ENCODE measurements around the gene CCDC68.

Gene CCDC68

DNA sequence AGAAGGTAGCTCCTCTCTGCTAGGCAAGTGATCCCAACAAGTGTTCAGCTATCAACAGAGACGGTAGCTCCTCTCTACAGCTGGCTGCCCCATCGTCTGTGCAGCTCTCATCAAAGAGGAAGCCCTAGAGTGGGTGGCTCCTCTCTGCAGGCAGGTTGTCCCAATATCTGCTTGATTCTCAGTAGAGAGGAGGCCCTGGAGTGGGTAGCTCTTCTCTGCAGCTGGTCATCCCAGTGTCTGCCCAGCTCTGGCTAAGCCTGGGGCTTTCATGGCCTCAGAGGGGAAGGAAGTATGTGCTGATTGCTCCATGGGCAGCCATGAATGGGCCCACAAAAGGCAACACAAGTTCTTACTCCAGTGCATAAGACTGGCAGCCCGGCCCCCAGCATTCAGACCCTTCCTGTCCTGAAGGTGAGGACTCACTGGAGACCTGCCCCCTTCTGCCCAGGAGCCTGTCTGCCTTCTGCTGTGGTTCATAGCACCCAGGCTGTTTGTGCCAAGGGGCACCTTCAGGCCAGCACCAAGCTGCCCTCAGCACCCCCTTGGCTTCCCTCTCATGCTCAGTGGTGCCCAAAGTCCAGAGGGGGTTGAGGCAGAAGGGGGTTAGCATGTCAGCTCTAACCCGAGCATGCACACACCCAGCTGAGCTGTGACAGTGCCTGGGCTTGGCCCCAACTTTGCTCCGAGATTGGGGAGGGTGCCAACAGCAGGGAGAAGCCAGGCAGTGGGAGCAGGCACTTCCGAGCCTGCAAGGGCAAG lies 48.9 kb downstream of the CCDC68 start:
- H3K4me3 ChIP-seq (ENCODE audit: low read depth, low read length): no peak overlapping the region
- TF ChIP-seq, protein P1, sequence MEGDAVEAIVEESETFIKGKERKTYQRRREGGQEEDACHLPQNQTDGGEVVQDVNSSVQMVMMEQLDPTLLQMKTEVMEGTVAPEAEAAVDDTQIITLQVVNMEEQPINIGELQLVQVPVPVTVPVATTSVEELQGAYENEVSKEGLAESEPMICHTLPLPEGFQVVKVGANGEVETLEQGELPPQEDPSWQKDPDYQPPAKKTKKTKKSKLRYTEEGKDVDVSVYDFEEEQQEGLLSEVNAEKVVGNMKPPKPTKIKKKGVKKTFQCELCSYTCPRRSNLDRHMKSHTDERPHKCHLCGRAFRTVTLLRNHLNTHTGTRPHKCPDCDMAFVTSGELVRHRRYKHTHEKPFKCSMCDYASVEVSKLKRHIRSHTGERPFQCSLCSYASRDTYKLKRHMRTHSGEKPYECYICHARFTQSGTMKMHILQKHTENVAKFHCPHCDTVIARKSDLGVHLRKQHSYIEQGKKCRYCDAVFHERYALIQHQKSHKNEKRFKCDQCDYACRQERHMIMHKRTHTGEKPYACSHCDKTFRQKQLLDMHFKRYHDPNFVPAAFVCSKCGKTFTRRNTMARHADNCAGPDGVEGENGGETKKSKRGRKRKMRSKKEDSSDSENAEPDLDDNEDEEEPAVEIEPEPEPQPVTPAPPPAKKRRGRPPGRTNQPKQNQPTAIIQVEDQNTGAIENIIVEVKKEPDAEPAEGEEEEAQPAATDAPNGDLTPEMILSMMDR (IDR thresholded peaks at IDR 0.05; ENCODE audit: borderline replicate concordance, insufficient read depth, low read depth, low read length): no peak

- H3K4me3 ChIP-seq (ENCODE audit: low read depth, low read length): no peak overlapping the region
These were observed 49.7 kb downstream of the CCDC68 start for GRCh38 chr18:54909538-54909937.

GRCh38 chr18:54906331-54907185 lies 52.7 kb downstream of the CCDC68 start:
- TF ChIP-seq, protein P1 (IDR thresholded peaks at IDR 0.05; ENCODE audit: borderline replicate concordance, insufficient read depth, low read depth, low read length): no peak
- H3K4me3 ChIP-seq (ENCODE audit: low read depth, low read length): no peak overlapping the region

More at GRCh38 chr18:54909538-54909937, 49.7 kb downstream of the CCDC68 start:
- TF ChIP-seq, protein P1 (IDR thresholded peaks at IDR 0.05; ENCODE audit: borderline replicate concordance, insufficient read depth, low read depth, low read length): no peak

DNA sequence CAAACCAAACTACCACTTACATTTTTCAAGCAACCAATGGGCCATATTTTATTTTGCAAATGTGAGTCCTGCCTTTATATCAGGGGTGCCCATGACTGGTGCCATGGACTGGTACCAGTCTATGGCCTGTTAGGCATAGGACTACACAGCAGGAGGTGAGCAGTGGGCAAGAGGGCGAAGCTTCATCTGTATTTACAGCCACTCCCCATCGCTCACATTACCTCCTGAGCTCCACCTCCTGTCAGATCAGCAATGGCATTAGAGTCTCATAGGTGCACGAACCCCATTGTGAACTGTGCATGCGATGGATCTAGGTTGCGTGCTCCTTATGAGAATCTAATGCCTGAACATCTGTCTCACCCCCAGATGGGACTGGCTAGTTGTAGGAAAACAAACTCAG lies 53.6 kb downstream of the CCDC68 start:
- TF ChIP-seq, protein P1 (IDR thresholded peaks at IDR 0.05; ENCODE audit: borderline replicate concordance, insufficient read depth, low read depth, low read length): no peak
- H3K4me3 ChIP-seq (ENCODE audit: low read depth, low read length): no peak overlapping the region

- TF ChIP-seq, protein P1 (IDR thresholded peaks at IDR 0.05; ENCODE audit: borderline replicate concordance, insufficient read depth, low read depth, low read length): no peak
- H3K4me3 ChIP-seq (ENCODE audit: low read depth, low read length): no peak overlapping the region
These were observed 54.7 kb downstream of the CCDC68 start for GRCh38 chr18:54904581-54904980.

DNA sequence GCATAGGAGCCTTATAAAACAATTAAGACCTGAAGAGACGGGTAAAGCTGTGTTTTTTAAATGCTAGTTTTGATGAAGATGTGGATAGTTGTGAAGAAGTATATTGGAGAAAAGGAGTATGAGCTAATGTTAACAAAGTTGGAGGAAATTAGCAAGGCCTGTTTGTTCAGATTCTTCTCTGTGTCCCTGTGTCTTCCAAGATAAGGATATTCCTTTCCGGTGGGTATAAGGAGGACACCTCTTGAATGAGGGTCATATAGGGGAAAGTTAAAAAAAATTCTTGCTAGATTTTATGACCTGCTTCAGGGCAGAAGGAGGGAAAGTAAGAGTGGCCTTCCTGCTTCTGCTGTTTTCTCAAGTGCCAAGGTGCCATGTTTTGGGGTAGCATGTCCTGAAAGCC lies 59.0 kb downstream of the CCDC68 start:
- TF ChIP-seq, protein P1 (IDR thresholded peaks at IDR 0.05; ENCODE audit: borderline replicate concordance, insufficient read depth, low read depth, low read length): no peak
- H3K4me3 ChIP-seq (ENCODE audit: low read depth, low read length): no peak overlapping the region

Data from GM12875 (cell line).